B cell (primary cell): Measurements from ENCODE around the gene SLC27A3. TPM values are rescaled to one million over a fixed set of nuclear protein-coding genes. Genes with fewer than 3 reads are reported as not detected.
A peak's percentile ranks its signal among the peaks of the same experiment; 100 is the strongest.

Experiments
- ATAC-seq: fragments of 200-7000 bp; cut with Tn5 transposase; one replicate; pipeline ENCODE4 v1.10.0; 2021; ENCODE audit warnings: low read depth, mild to moderate bottlenecking, moderate number of reproducible peaks, moderate library complexity
- CTCF ChIA-PET: fragments of 350-600 bp; sonication (Branson Sonifier 250); formaldehyde crosslinking; loops from one replicate; lab custom pipeline; 2021; ENCODE audit warnings: antibody characterized with exemption, inconsistent platforms; lab: Charles Lee
- POLR2A ChIA-PET: fragments of 350-600 bp; sonication (Branson Sonifier 250); formaldehyde crosslinking; loops from one replicate; lab custom pipeline; 2021; ENCODE audit warnings: antibody characterized with exemption; lab: Charles Lee
- DNase-seq: peaks from one replicate; pipeline ENCODE4 v3.0.0; 2013
- H2AFZ ChIP-seq: 2 replicates; pipeline ENCODE4 v1.6.1; 2012; ENCODE audit warnings: mild to moderate bottlenecking, low read depth, low read length; ENCODE audit not compliant: insufficient read depth, poor library complexity, severe bottlenecking
- H3K27ac ChIP-seq, 2 donors: 1 replicate in 1 of 2; 2 replicates in 1 of 2; pipeline ENCODE4 v1.5.1; 2012 to 2013; ENCODE audit warnings: low read length in 2 of 2, mild to moderate bottlenecking in 2 of 2, moderate library complexity in 1 of 2
- H3K27me3 ChIP-seq, 4 experiments: fragments of 200-600 bp in 1 of 4; sonication (generic) in 1 of 4; replicated peaks in 1 of 4; 1 replicate in 2 of 4; 2 replicates in 2 of 4; pipeline versions ENCODE4 v1.6.1 to v1.7.0; 2013 to 2016; ENCODE audit warnings: low read length in 3 of 4, mild to moderate bottlenecking in 2 of 4, mixed read lengths in 1 of 4, moderate library complexity in 1 of 4; ENCODE audit not compliant: insufficient read depth in 4 of 4, control insufficient read depth in 3 of 4; ENCODE audit errors: control extremely low read depth in 1 of 4
- H3K36me3 ChIP-seq, 2 experiments: replicated peaks in 1 of 2; 1 replicate in 1 of 2; 2 replicates in 1 of 2; pipeline versions ENCODE4 v1.6.1 to v1.7.1; 2013; ENCODE audit warnings: low read length in 1 of 2; ENCODE audit not compliant: insufficient read depth in 2 of 2, control insufficient read depth in 1 of 2; ENCODE audit errors: control extremely low read depth in 1 of 2, extremely low read depth in 1 of 2
- H3K4me1 ChIP-seq, 2 donors: fragments of 200-600 bp in 1 of 2; sonication (generic) in 1 of 2; 1 replicate in 1 of 2; 2 replicates in 1 of 2; pipeline versions ENCODE4 v1.5.1 to v1.6.1; 2013 to 2017; ENCODE audit warnings: low read length in 2 of 2; ENCODE audit not compliant: control insufficient read depth in 2 of 2, insufficient read depth in 2 of 2
- H3K4me2 ChIP-seq: replicated peaks from 2 replicates; pipeline ENCODE3; 2012; ENCODE audit warnings: mild to moderate bottlenecking, low read depth, low read length; ENCODE audit not compliant: poor library complexity, severe bottlenecking
- H3K4me3 ChIP-seq, 5 experiments: fragments of 200-600 bp in 1 of 5; sonication (generic) in 1 of 5; 1 replicate in 3 of 5; 2 replicates in 2 of 5; pipeline versions ENCODE4 v1.5.1 to v1.7.0; 2011 to 2016; ENCODE audit warnings: low read length in 4 of 5, mild to moderate bottlenecking in 4 of 5, low read depth in 2 of 5, control low read depth in 1 of 5, moderate library complexity in 1 of 5; ENCODE audit not compliant: insufficient read depth in 1 of 5; ENCODE audit errors: control extremely low read depth in 1 of 5, extremely low read depth in 1 of 5
- H3K79me2 ChIP-seq: fragments of 200-600 bp; sonication (generic); one replicate; pipeline ENCODE4 v1.6.0; 2016; ENCODE audit warnings: low read length; ENCODE audit not compliant: control insufficient read depth, insufficient read depth
- H3K9ac ChIP-seq: fragments of 200-600 bp; sonication (generic); 2 replicates; pipeline ENCODE4 v1.6.1; 2017; ENCODE audit warnings: mild to moderate bottlenecking, low read length, moderate library complexity
- H3K9me3 ChIP-seq, 3 donors: one replicate each; pipeline versions ENCODE4 v1.6.1 to v1.7.1; 2013; ENCODE audit warnings: low read length in 2 of 3; ENCODE audit not compliant: control insufficient read depth in 2 of 3, insufficient read depth in 1 of 3; ENCODE audit errors: control extremely low read depth in 1 of 3
- H4K20me1 ChIP-seq: 2 replicates; pipeline ENCODE4 v1.6.0; 2012; ENCODE audit warnings: mild to moderate bottlenecking, low read length; ENCODE audit not compliant: insufficient read depth, control insufficient read depth, poor library complexity, severe bottlenecking
- H3K27ac Mint-ChIP-seq: one replicate; pipeline ENCODE4 v1.8.0; 2021; ENCODE audit warnings: mixed read lengths
- H3K27me3 Mint-ChIP-seq: one replicate; pipeline ENCODE4 v1.8.0; 2021; ENCODE audit warnings: mixed read lengths
- H3K4me1 Mint-ChIP-seq: one replicate; pipeline ENCODE4 v1.8.0; 2021; ENCODE audit warnings: mixed read lengths
- H3K4me3 Mint-ChIP-seq: one replicate; pipeline ENCODE4 v1.8.0; 2021; ENCODE audit warnings: mixed read lengths
- H3K9me3 Mint-ChIP-seq: one replicate; pipeline ENCODE4 v1.8.0; 2022; ENCODE audit warnings: mixed read lengths; ENCODE audit not compliant: insufficient read depth
- CTCF ChIP-seq: fragments of 200-600 bp; IDR thresholded peaks from one replicate; pipeline ENCODE4 v1.8.0; 2022; ENCODE audit warnings: antibody characterized with exemption, mild to moderate bottlenecking
- EZH2 ChIP-seq: IDR thresholded peaks from 2 replicates; pipeline ENCODE4 v1.6.1; 2012; ENCODE audit warnings: borderline replicate concordance, low read depth, mild to moderate bottlenecking, moderate library complexity, low read length; ENCODE audit not compliant: insufficient read depth, poor library complexity, severe bottlenecking
- WGBS: methylation state at CpG from one replicate; pipeline ENCODE4 v1.1.5; 2013; ENCODE audit warnings: missing lambda C conversion rate; ENCODE audit not compliant: insufficient coverage; 5-methylcytosine and 5-hydroxymethylcytosine counted together
- intact Hi-C: fragments of 100-400 bp; cut with micrococcal nuclease; formaldehyde crosslinking; loops from one replicate; pipeline ENCODE4 v1.10.0; 2022
- polyA minus RNA-seq: library from RNA; depleted of rRNA, polyadenylated mRNA; stranded (reverse); fragments of >200 nt; gene quantifications from 2 replicates; pipeline ENCODE4 v1.2.3, GENCODE V29; 2012
- polyA plus RNA-seq: library from polyadenylated mRNA; depleted of rRNA; stranded (reverse); fragments of >200 nt; gene quantifications from 2 replicates; pipeline ENCODE4 v1.2.3, GENCODE V29; 2012
- total RNA-seq, 2 donors: library from RNA; stranded (reverse); fragments of 120-200 nt in 1 of 2; gene quantifications; 1 replicate in 1 of 2; 2 replicates in 1 of 2; pipeline versions ENCODE4 v1.2.3 to v1.2.4, GENCODE V29; 2013 to 2022

The SLC27A3 gene, protein sequence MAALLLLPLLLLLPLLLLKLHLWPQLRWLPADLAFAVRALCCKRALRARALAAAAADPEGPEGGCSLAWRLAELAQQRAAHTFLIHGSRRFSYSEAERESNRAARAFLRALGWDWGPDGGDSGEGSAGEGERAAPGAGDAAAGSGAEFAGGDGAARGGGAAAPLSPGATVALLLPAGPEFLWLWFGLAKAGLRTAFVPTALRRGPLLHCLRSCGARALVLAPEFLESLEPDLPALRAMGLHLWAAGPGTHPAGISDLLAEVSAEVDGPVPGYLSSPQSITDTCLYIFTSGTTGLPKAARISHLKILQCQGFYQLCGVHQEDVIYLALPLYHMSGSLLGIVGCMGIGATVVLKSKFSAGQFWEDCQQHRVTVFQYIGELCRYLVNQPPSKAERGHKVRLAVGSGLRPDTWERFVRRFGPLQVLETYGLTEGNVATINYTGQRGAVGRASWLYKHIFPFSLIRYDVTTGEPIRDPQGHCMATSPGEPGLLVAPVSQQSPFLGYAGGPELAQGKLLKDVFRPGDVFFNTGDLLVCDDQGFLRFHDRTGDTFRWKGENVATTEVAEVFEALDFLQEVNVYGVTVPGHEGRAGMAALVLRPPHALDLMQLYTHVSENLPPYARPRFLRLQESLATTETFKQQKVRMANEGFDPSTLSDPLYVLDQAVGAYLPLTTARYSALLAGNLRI
- total RNA-seq (15.6 and 16.2 TPM in 2 replicates), polyA plus RNA-seq (8.9 and 19.4 TPM in 2 replicates), polyA minus RNA-seq (5.9 and 6.0 TPM in 2 replicates)
- total RNA-seq (2013): 7.8 TPM

GRCh38 chr1:153774780-153775457, at the start of gene SLC27A3:
Gene SLC27A3 (plus strand): TSS chr1:153775407. CDS start chr1:153775498, 91 bp downstream.
- POLR2A ChIA-PET: interaction anchor here (0.6 to 2.2 kb wide), 11 partner anchors 8 to 212 kb away, joined by 3 to 9 read pairs (median 4); partner anchors contain the start of genes CHTOP, CREB3L4, INTS3 and RAB13
- DNase-seq (peak; percentile 9), ATAC-seq (peak; percentile 40)
- Histone ChIP-seq H3K9me3 (no peaks in the 10 kb centered on the region), H2AFZ (peak within 1 kb of the TSS; percentile 84), H3K36me3 (peaks cover 0 to 21% of the 10 kb centered on the region in 2 experiments), H3K4me1 (peaks cover 28 to 42% of the 10 kb centered on the region in 2 donors), H3K9ac (peak within 1 kb of the TSS; percentile 81), H3K27me3 (no peaks in the 10 kb centered on the region), H3K27ac (peak within 1 kb of the TSS; percentile 34 to 48), H3K4me3 (peak within 1 kb of the TSS; percentile 49 to 80 (median 71)), H4K20me1 (peaks cover 9% of the 10 kb centered on the region), H3K79me2 (peaks cover 6% of the 10 kb centered on the region), H3K4me2 (peak within 1 kb of the TSS; percentile 98)
- peak within 1 kb of the TSS; percentile 84 for H3K27ac Mint-ChIP-seq
- H3K4me3 Mint-ChIP-seq: peak within 1 kb of the TSS; percentile 91
- intact Hi-C loops: loop anchor here (1.0 to 2.0 kb wide), 3 partner anchors 8 to 26 kb away; no protein-coding TSS in a partner anchor
- no peaks in the 10 kb centered on the region for H3K9me3 Mint-ChIP-seq
- H3K4me1 Mint-ChIP-seq: peaks cover 39% of the 10 kb centered on the region
- TF ChIP-seq EZH2: no peak
- TF ChIP-seq CTCF: no peak
- H3K27me3 Mint-ChIP-seq: no peaks in the 10 kb centered on the region
- CTCF ChIA-PET: interaction anchor here (0.5 to 2.5 kb wide), 5 partner anchors 97 to 317 kb away, joined by 3 to 11 read pairs (median 3); partner anchors contain the start of gene RAB13
- 18% methylated on average over 33 of the region's 35 CpGs for WGBS
